Gastrocnemius medialis (tissue), 4 donors: ENCODE data around the gene LRRK1. TPM values are rescaled to one million over a fixed set of nuclear protein-coding genes. Genes with fewer than 3 reads are reported as not detected.

ENCODE experiments used
- ATAC-seq, 2 donors: fragments of 150-250 bp; one replicate each; pipeline ENCODE4 v1.9.1; 2016
- DNase-seq, 2 donors: peaks; one replicate each; pipeline ENCODE4 v3.0.0-alpha.2; 2019
- H3K27ac ChIP-seq, 4 donors: fragments of 200-600 bp; sonication (generic); 1 replicate in 1 of 4; 2 replicates in 3 of 4; pipeline ENCODE4 v1.5.1; 2016 to 2018; ENCODE audit warnings: mild to moderate bottlenecking in 2 of 4, moderate library complexity in 1 of 4
- H3K27me3 ChIP-seq, 3 donors: fragments of 200-600 bp; sonication (generic) in 2 of 3; 1 replicate in 1 of 3; 2 replicates in 2 of 3; pipeline versions ENCODE4 v1.5.1 to v1.6.0; 2016 to 2019; ENCODE audit warnings: mild to moderate bottlenecking in 1 of 3, moderate library complexity in 1 of 3
- H3K36me3 ChIP-seq, 2 donors: fragments of 200-600 bp; sonication (generic) in 1 of 2; one replicate each; pipeline ENCODE4 v1.5.1; 2017 to 2018
- H3K4me1 ChIP-seq, 2 donors: fragments of 200-600 bp; sonication (generic) in 1 of 2; one replicate each; pipeline ENCODE4 v1.5.1; 2016 to 2017; ENCODE audit warnings: mild to moderate bottlenecking in 2 of 2
- H3K4me3 ChIP-seq, 4 donors: fragments of 200-600 bp; sonication (generic) in 3 of 4; 1 replicate in 1 of 4; 2 replicates in 3 of 4; pipeline ENCODE4 v1.5.1; 2016 to 2019; ENCODE audit warnings: mild to moderate bottlenecking in 2 of 4
- H3K9me3 ChIP-seq, 3 donors: fragments of 200-600 bp; sonication (generic) in 2 of 3; 1 replicate in 1 of 3; 2 replicates in 2 of 3; pipeline ENCODE4 v1.5.1; 2016 to 2019
- CTCF ChIP-seq, 5 experiments: fragments of 450-650 bp in 3 of 5; fragments of 200-600 bp in 2 of 5; sonication (generic) in 2 of 5; IDR thresholded peaks in 4 of 5; conservative IDR thresholded peaks in 1 of 5; 1 replicate in 4 of 5; 2 replicates in 1 of 5; pipeline ENCODE4 v1.5.1; 2016 to 2019; ENCODE audit warnings: antibody characterized with exemption in 5 of 5, mild to moderate bottlenecking in 3 of 5, moderate library complexity in 3 of 5
- POLR2A ChIP-seq, 2 donors: fragments of 450-650 bp; IDR thresholded peaks; one replicate each; pipeline ENCODE4 v1.6.1; 2017; ENCODE audit warnings: antibody characterized with exemption in 2 of 2, mild to moderate bottlenecking in 2 of 2, moderate library complexity in 2 of 2
- in situ Hi-C, 4 donors: fragments of 200-750 bp; cut with MboI; loops; one replicate each; pipeline versions ENCODE4 v1.15.0 to v1.8.0; 2017; ENCODE audit warnings: low sequenced_read_pairs in 4 of 4
- intact Hi-C: fragments of 100-400 bp; cut with DNase I; formaldehyde crosslinking; loops from one replicate; pipeline ENCODE4 v1.15.1; 2023; ENCODE audit warnings: low total_unique reads
- total RNA-seq, 4 donors: library from RNA; depleted of rRNA; stranded (reverse); fragments of >200 nt; gene quantifications; one replicate each; pipeline versions ENCODE4 v1.1.0 to v1.2.3, GENCODE V29; 2016

The LRRK1 gene
- total RNA-seq, 4 donors from 2014 or later: 0.87 to 5.6 (median 1.7) TPM

GRCh38 chr15:101049856-101050622 lies 130.9 kb downstream of the LRRK1 start:
- DNase-seq (no peak), ATAC-seq (no peak)
- no peaks in the 10 kb centered on the region for H3K36me3 ChIP-seq
- intact Hi-C loops: no loop called here
- H3K27ac ChIP-seq: no peak overlapping the region
- H3K9me3 ChIP-seq: no peaks in the 10 kb centered on the region
- TF ChIP-seq CTCF (IDR thresholded peaks at IDR 0.05 in 4 of 5, conservative IDR thresholded peaks at IDR 0.05 in 1 of 5) (no peak), POLR2A (IDR thresholded peaks at IDR 0.05) (no peak)
- in situ Hi-C loops: no loop called here
- no peaks in the 10 kb centered on the region for H3K4me1 ChIP-seq
- no peak overlapping the region for H3K4me3 ChIP-seq
- H3K27me3 ChIP-seq: no peaks in the 10 kb centered on the region

GRCh38 chr15:101050623-101051290 lies 131.6 kb downstream of the LRRK1 start:
- no peak for DNase-seq
- Histone ChIP-seq H3K4me3 (no peak overlapping the region), H3K36me3 (no peaks in the 10 kb centered on the region), H3K27ac (no peak overlapping the region), H3K4me1 (no peaks in the 10 kb centered on the region), H3K9me3 (no peaks in the 10 kb centered on the region), H3K27me3 (no peaks in the 10 kb centered on the region)
- no peak for ATAC-seq
- in situ Hi-C loops: no loop called here
- TF ChIP-seq CTCF (IDR thresholded peaks at IDR 0.05 in 4 of 5, conservative IDR thresholded peaks at IDR 0.05 in 1 of 5): no peak
- no peak for TF ChIP-seq POLR2A (IDR thresholded peaks at IDR 0.05)
- intact Hi-C loops: no loop called here

GRCh38 chr15:101051291-101052030 lies 132.3 kb downstream of the LRRK1 start:
- H3K36me3 ChIP-seq: no peaks in the 10 kb centered on the region
- no peaks in the 10 kb centered on the region for H3K4me1 ChIP-seq
- no peak overlapping the region for H3K4me3 ChIP-seq
- DNase-seq (no peak), ATAC-seq (no peak)
- no peaks in the 10 kb centered on the region for H3K27me3 ChIP-seq
- H3K9me3 ChIP-seq: no peaks in the 10 kb centered on the region
- intact Hi-C loops: no loop called here
- H3K27ac ChIP-seq: no peak overlapping the region
- TF ChIP-seq POLR2A (IDR thresholded peaks at IDR 0.05) (no peak), CTCF (IDR thresholded peaks at IDR 0.05 in 4 of 5, conservative IDR thresholded peaks at IDR 0.05 in 1 of 5) (no peak)
- in situ Hi-C loops: no loop called here

- in situ Hi-C loops: no loop called here
- H3K4me1 ChIP-seq: no peaks in the 10 kb centered on the region
These were observed 133.0 kb downstream of the LRRK1 start for GRCh38 chr15:101052031-101052620.

More at GRCh38 chr15:101052031-101052620, 133.0 kb downstream of the LRRK1 start:
- Histone ChIP-seq H3K27me3 (no peaks in the 10 kb centered on the region), H3K4me3 (no peak overlapping the region), H3K27ac (no peak overlapping the region), H3K9me3 (no peaks in the 10 kb centered on the region), H3K36me3 (no peaks in the 10 kb centered on the region)
- intact Hi-C loops: no loop called here
- no peak for DNase-seq
- no peak for ATAC-seq
- no peak for TF ChIP-seq POLR2A (IDR thresholded peaks at IDR 0.05)
- no peak for TF ChIP-seq CTCF (IDR thresholded peaks at IDR 0.05 in 4 of 5, conservative IDR thresholded peaks at IDR 0.05 in 1 of 5)
